Natural killer cell (primary cell): ENCODE data around the gene SIPA1L3. TPM values are rescaled to one million over a fixed set of nuclear protein-coding genes. Genes with fewer than 3 reads are reported as not detected.

ENCODE experiments used
- ATAC-seq, 3 donors: fragments of 150-1000 bp in 2 of 3; fragments of 200-7000 bp in 1 of 3; cut with Tn5 transposase; 1 replicate in 1 of 3; 2 replicates in 2 of 3; pipeline ENCODE4 v1.10.0; 2021; ENCODE audit warnings: mild to moderate bottlenecking in 2 of 3, moderate library complexity in 2 of 3
- DNase-seq, 2 donors: peaks; one replicate each; pipeline versions ENCODE4 v3.0.0 to v3.0.0-alpha.2; 2013 to 2021; ENCODE audit warnings: mixed read lengths in 1 of 2
- H3K27ac ChIP-seq: one replicate; pipeline ENCODE4 v1.5.1; 2013; ENCODE audit warnings: mild to moderate bottlenecking, low read length
- H3K27me3 ChIP-seq: one replicate; pipeline ENCODE4 v1.6.1; 2013; ENCODE audit warnings: low read length; ENCODE audit not compliant: control insufficient read depth, insufficient read depth
- H3K36me3 ChIP-seq: one replicate; pipeline ENCODE4 v1.6.1; 2013; ENCODE audit warnings: low read length; ENCODE audit not compliant: control insufficient read depth, insufficient read depth
- H3K4me1 ChIP-seq: one replicate; pipeline ENCODE4 v1.6.1; 2013; ENCODE audit warnings: low read length; ENCODE audit not compliant: control insufficient read depth, insufficient read depth
- H3K4me3 ChIP-seq: one replicate; pipeline ENCODE4 v1.5.1; 2013; ENCODE audit warnings: low read length
- H3K9me3 ChIP-seq: one replicate; pipeline ENCODE4 v1.6.1; 2013; ENCODE audit warnings: low read length; ENCODE audit not compliant: control insufficient read depth, insufficient read depth
- H3K27ac Mint-ChIP-seq, 2 donors: one replicate each; pipeline ENCODE4 v1.8.0; 2022; ENCODE audit warnings: mild to moderate bottlenecking in 2 of 2, mixed read lengths in 2 of 2, moderate library complexity in 1 of 2
- H3K27me3 Mint-ChIP-seq, 2 donors: one replicate each; pipeline ENCODE4 v1.8.0; 2022; ENCODE audit warnings: low read depth in 2 of 2, mixed read lengths in 2 of 2
- H3K36me3 Mint-ChIP-seq: one replicate; pipeline ENCODE4 v1.8.0; 2022; ENCODE audit warnings: mixed read lengths
- H3K4me1 Mint-ChIP-seq, 2 donors: one replicate each; pipeline ENCODE4 v1.8.0; 2022; ENCODE audit warnings: mixed read lengths in 2 of 2
- H3K4me3 Mint-ChIP-seq: one replicate; pipeline ENCODE4 v1.8.0; 2022; ENCODE audit warnings: mild to moderate bottlenecking, moderate library complexity, mixed read lengths
- H3K9me3 Mint-ChIP-seq, 2 donors: one replicate each; pipeline ENCODE4 v1.8.0; 2022; ENCODE audit warnings: mixed read lengths in 2 of 2
- WGBS: methylation state at CpG from one replicate; pipeline ENCODE4 v1.1.7; 2013; ENCODE audit warnings: missing lambda C conversion rate; ENCODE audit not compliant: insufficient coverage; 5-methylcytosine and 5-hydroxymethylcytosine counted together
- intact Hi-C: fragments of 100-400 bp; cut with micrococcal nuclease; formaldehyde crosslinking; loops from one replicate; pipeline ENCODE4 v1.14.2; 2022
- total RNA-seq, 4 donors: library from RNA; stranded (reverse); fragments of 120-200 nt in 1 of 4; gene quantifications; one replicate each; pipeline versions ENCODE4 v1.2.3 to v1.2.4, GENCODE V29; 2013 to 2022
- TF ChIP-seq, protein P1 (sequence below): fragments of 200-600 bp; IDR thresholded peaks from one replicate; pipeline ENCODE4 v1.8.0; 2022; ENCODE audit warnings: antibody characterized with exemption

The SIPA1L3 gene
- total RNA-seq, 3 donors from 2014 or later (not counting 1 experiment from before 2014, with no cell fraction given), result 34.4 to 35.8 (median 35.4) TPM

DNA sequence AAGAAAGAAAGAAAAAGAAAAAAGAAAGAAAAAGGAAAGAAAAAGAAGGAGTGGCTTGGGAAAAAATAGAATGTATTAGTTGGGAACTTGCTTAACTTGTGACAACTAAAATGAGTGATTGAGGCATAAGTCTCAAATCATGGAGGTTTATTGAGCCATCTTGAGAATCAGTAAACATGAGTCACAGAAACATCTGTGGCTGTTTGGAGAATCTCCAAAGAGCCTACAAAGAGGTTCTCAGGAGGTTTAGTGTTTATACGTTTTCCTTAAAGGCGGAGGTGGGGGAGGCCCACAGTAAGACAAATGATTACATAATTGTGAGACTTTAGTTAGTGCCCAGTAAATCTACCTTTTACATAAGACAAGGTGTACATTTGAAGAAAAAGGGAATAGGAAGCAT lies 39.2 kb upstream of the SIPA1L3 start:
- Histone ChIP-seq H3K27ac (no peak overlapping the region), H3K9me3 (no peaks in the 10 kb centered on the region), H3K36me3 (no peaks in the 10 kb centered on the region), H3K4me1 (no peaks in the 10 kb centered on the region), H3K27me3 (peaks cover 2% of the 10 kb centered on the region), H3K4me3 (no peak overlapping the region)
- no peak for DNase-seq
- Mint-ChIP-seq H3K36me3 (no peaks in the 10 kb centered on the region), H3K4me3 (no peak overlapping the region), H3K27ac (no peak overlapping the region), H3K4me1 (no peaks in the 10 kb centered on the region), H3K9me3 (no peaks in the 10 kb centered on the region), H3K27me3 (peaks cover 0 to 10% of the 10 kb centered on the region in 2 donors)
- intact Hi-C loops, result no loop called here
- ATAC-seq, result no peak
- WGBS, result 100% methylated on average over 2 of the region's 2 CpGs
- TF ChIP-seq, protein P1, sequence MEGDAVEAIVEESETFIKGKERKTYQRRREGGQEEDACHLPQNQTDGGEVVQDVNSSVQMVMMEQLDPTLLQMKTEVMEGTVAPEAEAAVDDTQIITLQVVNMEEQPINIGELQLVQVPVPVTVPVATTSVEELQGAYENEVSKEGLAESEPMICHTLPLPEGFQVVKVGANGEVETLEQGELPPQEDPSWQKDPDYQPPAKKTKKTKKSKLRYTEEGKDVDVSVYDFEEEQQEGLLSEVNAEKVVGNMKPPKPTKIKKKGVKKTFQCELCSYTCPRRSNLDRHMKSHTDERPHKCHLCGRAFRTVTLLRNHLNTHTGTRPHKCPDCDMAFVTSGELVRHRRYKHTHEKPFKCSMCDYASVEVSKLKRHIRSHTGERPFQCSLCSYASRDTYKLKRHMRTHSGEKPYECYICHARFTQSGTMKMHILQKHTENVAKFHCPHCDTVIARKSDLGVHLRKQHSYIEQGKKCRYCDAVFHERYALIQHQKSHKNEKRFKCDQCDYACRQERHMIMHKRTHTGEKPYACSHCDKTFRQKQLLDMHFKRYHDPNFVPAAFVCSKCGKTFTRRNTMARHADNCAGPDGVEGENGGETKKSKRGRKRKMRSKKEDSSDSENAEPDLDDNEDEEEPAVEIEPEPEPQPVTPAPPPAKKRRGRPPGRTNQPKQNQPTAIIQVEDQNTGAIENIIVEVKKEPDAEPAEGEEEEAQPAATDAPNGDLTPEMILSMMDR, result no peak

DNA sequence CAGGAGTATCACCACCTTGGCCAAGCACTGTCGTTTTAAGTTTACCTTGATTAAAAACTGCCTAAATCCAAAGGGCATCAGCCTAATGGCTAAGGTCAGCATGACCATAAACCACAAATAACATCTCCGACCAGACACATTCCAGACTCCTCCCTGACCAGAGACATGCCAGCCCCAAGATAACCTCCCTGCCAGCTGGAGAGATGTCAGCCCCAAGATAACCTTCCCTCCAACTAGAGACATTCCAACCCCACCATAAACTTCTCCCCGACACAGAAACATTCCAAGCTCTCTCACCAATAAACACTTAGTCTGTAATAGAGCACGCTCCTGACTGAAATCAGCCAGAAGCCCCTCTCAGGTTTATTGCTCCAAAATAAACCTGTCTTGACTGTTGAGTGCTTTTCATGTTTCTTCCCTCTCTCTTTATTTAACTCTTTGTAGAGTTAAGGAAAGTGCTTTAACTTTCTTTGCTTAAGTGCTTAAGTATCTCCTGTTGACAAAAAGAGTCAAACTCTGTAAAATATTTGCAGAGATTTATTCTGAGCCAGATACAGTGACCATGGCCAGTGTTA lies 37.2 kb upstream of the SIPA1L3 start:
- Mint-ChIP-seq H3K4me1 (no peaks in the 10 kb centered on the region), H3K4me3 (no peak overlapping the region), H3K36me3 (no peaks in the 10 kb centered on the region), H3K27ac (no peak overlapping the region), H3K27me3 (peaks cover 0 to 6% of the 10 kb centered on the region in 2 donors), H3K9me3 (no peaks in the 10 kb centered on the region)
- peaks cover 2% of the 10 kb centered on the region for H3K27me3 ChIP-seq
- intact Hi-C loops, result no loop called here
- H3K36me3 ChIP-seq, result no peaks in the 10 kb centered on the region
- TF ChIP-seq, protein P1, result no peak
- no peaks in the 10 kb centered on the region for H3K9me3 ChIP-seq
- WGBS, result 78% methylated on average over 4 of the region's 4 CpGs
- no peaks in the 10 kb centered on the region for H3K4me1 ChIP-seq
- no peak overlapping the region for H3K4me3 ChIP-seq
- ATAC-seq (no peak), DNase-seq (no peak)
- H3K27ac ChIP-seq, result no peak overlapping the region

DNA sequence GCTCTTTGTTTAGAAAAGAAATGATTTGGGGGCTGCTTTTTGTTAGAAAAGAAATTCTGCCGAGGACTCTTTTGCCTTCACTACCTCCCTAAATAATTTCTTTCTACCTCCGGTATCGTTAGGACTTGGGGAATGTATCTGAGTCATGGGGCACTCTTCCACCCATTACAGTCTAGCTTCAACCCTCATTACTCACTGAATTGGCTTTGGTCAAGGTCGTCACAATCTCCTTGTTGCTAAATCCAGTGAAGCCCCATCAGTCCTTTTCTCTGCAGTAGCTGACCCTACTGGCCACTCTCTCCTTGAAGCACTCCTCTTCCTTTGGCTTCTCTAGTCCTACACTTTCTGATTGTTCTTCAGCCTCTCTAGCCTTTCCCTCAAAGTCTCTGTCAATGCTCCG lies 34.6 kb upstream of the SIPA1L3 start:
- H3K9me3 Mint-ChIP-seq, result no peaks in the 10 kb centered on the region
- Histone ChIP-seq H3K4me3 (no peak overlapping the region), H3K36me3 (no peaks in the 10 kb centered on the region), H3K9me3 (no peaks in the 10 kb centered on the region), H3K27ac (no peak overlapping the region), H3K4me1 (no peaks in the 10 kb centered on the region), H3K27me3 (no peaks in the 10 kb centered on the region)
- intact Hi-C loops, result no loop called here
- H3K27ac Mint-ChIP-seq, result no peak overlapping the region
- peaks cover 0 to 7% of the 10 kb centered on the region in 2 donors for H3K27me3 Mint-ChIP-seq
- no peaks in the 10 kb centered on the region for H3K36me3 Mint-ChIP-seq
- TF ChIP-seq, protein P1, result no peak
- H3K4me1 Mint-ChIP-seq, result no peaks in the 10 kb centered on the region
- no peak for ATAC-seq
- WGBS, result 89% methylated on average over 5 of the region's 5 CpGs
- no peak for DNase-seq
- H3K4me3 Mint-ChIP-seq, result no peak overlapping the region

DNA sequence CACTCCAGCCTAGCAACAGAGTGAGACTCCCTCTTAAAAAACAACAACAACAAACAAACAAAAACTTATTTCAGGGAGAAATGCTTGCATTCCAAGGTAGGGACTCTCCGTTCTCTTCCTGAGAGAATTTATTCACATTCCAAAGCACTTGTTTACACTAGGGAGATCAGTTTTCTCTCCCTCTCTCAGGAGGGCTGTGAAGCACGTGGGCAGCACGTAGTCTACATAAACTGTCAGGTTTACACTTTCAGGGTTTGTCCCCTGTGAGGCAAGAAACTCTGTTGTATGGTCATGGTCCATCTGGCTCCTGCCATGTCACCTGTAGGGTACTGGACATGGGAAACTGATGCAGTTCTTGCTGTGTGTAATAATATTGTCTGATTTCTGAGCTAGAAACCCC lies 32.2 kb upstream of the SIPA1L3 start:
- H3K4me3 ChIP-seq, result no peak overlapping the region
- no peak overlapping the region for H3K4me3 Mint-ChIP-seq
- no peaks in the 10 kb centered on the region for H3K9me3 Mint-ChIP-seq
- H3K27me3 Mint-ChIP-seq, result peaks cover 0 to 7% of the 10 kb centered on the region in 2 donors
- ATAC-seq (no peak), DNase-seq (no peak)
- no peaks in the 10 kb centered on the region for H3K27me3 ChIP-seq
- H3K27ac ChIP-seq, result no peak overlapping the region
- no peaks in the 10 kb centered on the region for H3K4me1 Mint-ChIP-seq
- TF ChIP-seq, protein P1, result no peak
- H3K36me3 Mint-ChIP-seq, result no peaks in the 10 kb centered on the region
- no peaks in the 10 kb centered on the region for H3K36me3 ChIP-seq
- H3K27ac Mint-ChIP-seq, result no peak overlapping the region
- intact Hi-C loops, result no loop called here
- H3K9me3 ChIP-seq, result no peaks in the 10 kb centered on the region
- no peaks in the 10 kb centered on the region for H3K4me1 ChIP-seq
- 53% methylated on average over 3 of the region's 3 CpGs for WGBS
